K562 (cell line): ENCODE data around the gene EPB42. TPM values are rescaled to one million over a fixed set of nuclear protein-coding genes. Genes with fewer than 3 reads are reported as not detected.
A peak's percentile ranks its signal among the peaks of the same experiment; 100 is the strongest.

ENCODE experiments used
- ETS2 ChIP-seq: IDR thresholded peaks from 2 replicates; pipeline ENCODE4 v1.6.1; 2016; ENCODE audit warnings: borderline replicate concordance, missing genetic modification characterization, mild to moderate bottlenecking, moderate library complexity, missing compliant biosample characterization; ENCODE audit not compliant: poor library complexity, severe bottlenecking
- ETV1 ChIP-seq: fragments of 450-650 bp; conservative IDR thresholded peaks from 2 replicates; pipeline ENCODE4 v1.6.1; 2016; ENCODE audit warnings: missing genetic modification characterization, control low read depth, low read depth, missing compliant biosample characterization
- MCM5 ChIP-seq: fragments of 450-650 bp; IDR thresholded peaks from 2 replicates; pipeline ENCODE4 v1.6.1; 2016; ENCODE audit warnings: low read depth
- MCM7 ChIP-seq, 2 experiments: fragments of 450-650 bp; IDR thresholded peaks; 2 replicates each; pipeline ENCODE4 v1.6.1; 2016 to 2018
- MGA ChIP-seq: fragments of 450-650 bp; IDR thresholded peaks from 2 replicates; pipeline ENCODE4 v1.6.1; 2016; ENCODE audit warnings: mild to moderate bottlenecking, moderate library complexity
- RNF2 ChIP-seq: sonication (generic); IDR thresholded peaks from 2 replicates; pipeline ENCODE4 v1.6.1; 2016
- ZNF431 ChIP-seq: sonication (generic); formaldehyde crosslinking; IDR thresholded peaks from 2 replicates; pipeline ENCODE4 v1.8.0; 2022; ENCODE audit warnings: mild to moderate bottlenecking, missing genetic modification reagents
- ZNF507 ChIP-seq: conservative IDR thresholded peaks from 2 replicates; pipeline ENCODE4 v1.6.1; 2017; ENCODE audit warnings: missing genetic modification characterization, missing compliant biosample characterization
- polyA plus RNA-seq, 8 experiments: library from polyadenylated mRNA; depleted of rRNA in 4 of 8; stranded (reverse) in 5 of 8; unstranded in 3 of 8; fragments of >200 nt; fragmentation: Nextera tagmentation in 2 of 8; fragmentation: Illumina TruSeq in 1 of 8; extraction: Ambion mirVana in 2 of 8; extraction: Trizol in 1 of 8; gene quantifications; 2 replicates each; pipeline versions ENCODE4 v1.2.1 to v1.2.3, GENCODE V29; 2011 to 2014; ENCODE audit warnings: inconsistent platforms in 1 of 8, missing spikeins in 1 of 8
- total RNA-seq, 7 experiments: library from RNA; depleted of rRNA in 6 of 7; stranded (reverse); fragments of >200 nt in 6 of 7; fragmentation: Illumina TruSeq in 2 of 7; extraction: Trizol in 2 of 7; gene quantifications; 2 replicates each; pipeline versions ENCODE4 v1.2.1 to v1.2.3, GENCODE V29; 2011 to 2021; ENCODE audit warnings: low replicate concordance in 1 of 7

EPB42 gene
- total and polyA plus RNA-seq, 9 of the 15 experiments (the other 6 are each of a cell fraction or from before 2014, with no cell fraction given), result 0.38 to 2.3 (median 1.4) TPM

- TF ChIP-seq ETS2 (tag) (no peak), ETV1 (peak; percentile 89), MCM5 (no peak), MCM7 (IDR thresholded peaks at IDR 0.05) (no peak), MGA (peak; percentile 58; the same call in 1 of the 2 replicates), RNF2 (0 out of 2 replicates have a peak, but pooled peaks have one; percentile 35), ZNF507 (tag) (no peak), ZNF431 (CRISPR knock-in tag) (0 out of 2 replicates have a peak, but pooled peaks have one; percentile 48)
These were observed 35.4 kb downstream of the EPB42 start, which contains the start of gene CCNDBP1 (continued) for GRCh38 chr15:43185157-43186002.
